ENCODE measurements around the gene EXOC6. TPM values are rescaled to one million over a fixed set of nuclear protein-coding genes. Genes with fewer than 3 reads are reported as not detected.

EXOC6 gene
- total RNA-seq, 2 experiments from 2014 or later = 8.0 to 9.4 TPM

- intact Hi-C loops (cut with micrococcal nuclease; ENCODE audit: unreplicated experiment) = no loop called here
- H3K36me3 ChIP-seq (ENCODE audit: insufficient read depth, low read length) = no peaks in the 10 kb centered on the region
- no peaks in the 10 kb centered on the region for H3K9me2 ChIP-seq (ENCODE audit: insufficient read depth, low read length)
- H3K79me2 ChIP-seq (ENCODE audit: insufficient read depth, low read depth, low read length) = no peaks in the 10 kb centered on the region
- no peak overlapping the region for H3K27ac ChIP-seq (ENCODE audit: low read depth, low read length, poor library complexity, severe bottlenecking)
- no peaks in the 10 kb centered on the region for H4K20me1 ChIP-seq (ENCODE audit: insufficient read depth, low read length)
- H2AFZ ChIP-seq (ENCODE audit: low read length) = no peak overlapping the region
- no peaks in the 10 kb centered on the region for H3K9me3 ChIP-seq (ENCODE audit: low read length)
- TF ChIP-seq CTCF (conservative IDR thresholded peaks at IDR 0.05; ENCODE audit: low read length) = no peak
- no peak for TF ChIP-seq EZH2phosphoT487 (IDR thresholded peaks at IDR 0.05; ENCODE audit: borderline replicate concordance, low read depth, low read length)
- ChIA-PET POLR2A (interaction anchor here (0.5 kb wide), 1 partner anchor 32 kb away, joined by 5 read pairs; no protein-coding TSS in a partner anchor), CTCF (ENCODE audit: unreplicated experiment) (interaction anchor here (0.6 kb wide), 1 partner anchor 28 kb away, joined by 3 read pairs; no protein-coding TSS in a partner anchor)
- H3K4me2 ChIP-seq (ENCODE audit: low read length) = no peak overlapping the region
- BruUV-seq (replicated peaks) = no TSS peak
- no peaks in the 10 kb centered on the region for H3K4me1 ChIP-seq (ENCODE audit: insufficient read depth, low read length, poor library complexity, severe bottlenecking)
- DNase-seq (ENCODE audit: low spot score) = no peak
- no peak overlapping the region for H3K4me3 ChIP-seq (ENCODE audit: low read depth, low read length, poor library complexity, severe bottlenecking)
Measured at GRCh38 chr10:92800134-92800733, 48.1 kb upstream of the EXOC6 start.

- Histone ChIP-seq H3K4me1 (ENCODE audit: insufficient read depth, low read length, poor library complexity, severe bottlenecking) (no peaks in the 10 kb centered on the region), H3K4me3 (ENCODE audit: low read depth, low read length, poor library complexity, severe bottlenecking) (no peak overlapping the region), H4K20me1 (ENCODE audit: insufficient read depth, low read length) (no peaks in the 10 kb centered on the region), H3K4me2 (ENCODE audit: low read length) (no peak overlapping the region), H3K36me3 (ENCODE audit: insufficient read depth, low read length) (no peaks in the 10 kb centered on the region), H3K79me2 (ENCODE audit: insufficient read depth, low read depth, low read length) (no peaks in the 10 kb centered on the region), H3K9me3 (ENCODE audit: low read length) (no peaks in the 10 kb centered on the region), H2AFZ (ENCODE audit: low read length) (no peak overlapping the region), H3K27ac (ENCODE audit: low read depth, low read length, poor library complexity, severe bottlenecking) (no peak overlapping the region), H3K9me2 (ENCODE audit: insufficient read depth, low read length) (no peaks in the 10 kb centered on the region)
- BruUV-seq (replicated peaks) = no TSS peak
- ChIA-PET CTCF (ENCODE audit: unreplicated experiment) (interaction anchor here (0.7 kb wide), 1 partner anchor 9 kb away, joined by 4 read pairs; no protein-coding TSS in a partner anchor), POLR2A (interaction anchor here (0.5 to 2.1 kb wide), 15 partner anchors 8 to 686 kb away, joined by 3 to 9 read pairs (median 3); partner anchors contain the start of gene KIF11)
- TF ChIP-seq CTCF (conservative IDR thresholded peaks at IDR 0.05; ENCODE audit: low read length) (no peak), EZH2phosphoT487 (IDR thresholded peaks at IDR 0.05; ENCODE audit: borderline replicate concordance, low read depth, low read length) (no peak)
- DNase-seq (ENCODE audit: low spot score) = no peak
- intact Hi-C loops (cut with micrococcal nuclease; ENCODE audit: unreplicated experiment) = no loop called here
Measured at GRCh38 chr10:92801978-92802872, 46.1 kb upstream of the EXOC6 start.
